Ovary (tissue), 9 donors: Measurements from ENCODE around the gene APP. TPM values are rescaled to one million over a fixed set of nuclear protein-coding genes. Genes with fewer than 3 reads are reported as not detected.
"Not testable (repeated sequence)": the region's sequence is repeated elsewhere in the genome, so short reads cannot be mapped to it uniquely, and the experiment has no call there.

Experiments used
- DNase-seq, 5 donors: peaks; one replicate each; pipeline ENCODE4 v3.0.0-alpha.2; 2019 to 2020
- H3K27ac ChIP-seq, 2 donors: fragments of 200-600 bp; one replicate each; pipeline versions ENCODE4 v1.5.1 to v1.8.0; 2019 to 2022
- H3K27me3 ChIP-seq: fragments of 200-600 bp; one replicate; pipeline ENCODE4 v1.8.0; 2022
- H3K36me3 ChIP-seq: fragments of 200-600 bp; sonication (generic); one replicate; pipeline ENCODE4 v1.5.1; 2019
- H3K4me1 ChIP-seq: one replicate; pipeline ENCODE4 v1.8.1; 2013; ENCODE audit warnings: mild to moderate bottlenecking, moderate library complexity; ENCODE audit not compliant: insufficient read depth
- H3K4me3 ChIP-seq: fragments of 200-600 bp; sonication (generic); one replicate; pipeline ENCODE4 v1.5.1; 2017
- H3K9me3 ChIP-seq, 2 donors: fragments of 200-600 bp in 1 of 2; sonication (generic) in 1 of 2; one replicate each; pipeline versions ENCODE4 v1.5.1 to v1.8.1; 2013 to 2019; ENCODE audit warnings: mild to moderate bottlenecking in 1 of 2, moderate library complexity in 1 of 2
- EP300 ChIP-seq: sonication (generic); formaldehyde crosslinking; IDR thresholded peaks from one replicate; pipeline ENCODE4 v1.6.1; 2017; ENCODE audit warnings: antibody characterized with exemption
- POLR2A ChIP-seq: fragments of 450-650 bp; IDR thresholded peaks from one replicate; pipeline ENCODE4 v1.6.1; 2017; ENCODE audit warnings: antibody characterized with exemption, mild to moderate bottlenecking, moderate library complexity
- WGBS, 3 donors: extraction: QIAGEN DNeasy Blood & Tissue Kit in 1 of 3; methylation state at CpG; one replicate each; pipeline versions ENCODE4 v1.1.5 to v1.1.7; 2013 to 2017; 5-methylcytosine and 5-hydroxymethylcytosine counted together
- intact Hi-C, 4 donors: fragments of 100-400 bp; cut with DNase I; formaldehyde crosslinking; loops; one replicate each; pipeline versions ENCODE4 v1.11.0 to v1.15.1; 2022 to 2023
- polyA plus RNA-seq, 2 donors: library from polyadenylated mRNA; stranded (reverse); fragments of 200-250 nt in 1 of 2; fragments of 350-450 nt in 1 of 2; fragmentation: Illumina TruSeq in 1 of 2; extraction: RNeasy Lipid Tissue Mini Kit (QIAGEN cat#74804) in 1 of 2; gene quantifications; one replicate each; pipeline ENCODE4 v1.2.3, GENCODE V29; 2013 to 2014
- total RNA-seq, 7 donors: library from RNA; depleted of rRNA in 2 of 7; stranded (reverse); fragments of >200 nt in 2 of 7; fragmentation: NEBNext Ultra II Directional in 3 of 7; extraction: Animal tissue kit (Norgen Biotek cat#: 25700) in 3 of 7; gene quantifications; one replicate each; pipeline versions ENCODE4 v1.1.0 to v1.2.4, GENCODE V29; 2016 to 2023
- TF ChIP-seq, protein P1 (sequence below), 3 donors: fragments of 450-650 bp in 2 of 3; fragments of 200-600 bp in 1 of 3; IDR thresholded peaks; one replicate each; pipeline versions ENCODE4 v1.5.1 to v1.8.0; 2016 to 2022; ENCODE audit warnings: antibody characterized with exemption in 3 of 3, mild to moderate bottlenecking in 1 of 3
- donor health status: DM: no; HTN: no; CAD: no; lungs with moderate emphysema.
- donor health status: DM: no; HTN: no; CAD: no.
- donor health status: Bipolar disorder and iron deficiency.
- donor health status: DM: yes; HTN: yes; CAD: no.
- donor health status: DM: no; HTN: no; CAD: no.
- donor health status: DM: yes; HTN: yes; CAD: no.

The APP gene
- total and polyA plus RNA-seq, 9 donors = 211 to 945 (median 364) TPM

DNA sequence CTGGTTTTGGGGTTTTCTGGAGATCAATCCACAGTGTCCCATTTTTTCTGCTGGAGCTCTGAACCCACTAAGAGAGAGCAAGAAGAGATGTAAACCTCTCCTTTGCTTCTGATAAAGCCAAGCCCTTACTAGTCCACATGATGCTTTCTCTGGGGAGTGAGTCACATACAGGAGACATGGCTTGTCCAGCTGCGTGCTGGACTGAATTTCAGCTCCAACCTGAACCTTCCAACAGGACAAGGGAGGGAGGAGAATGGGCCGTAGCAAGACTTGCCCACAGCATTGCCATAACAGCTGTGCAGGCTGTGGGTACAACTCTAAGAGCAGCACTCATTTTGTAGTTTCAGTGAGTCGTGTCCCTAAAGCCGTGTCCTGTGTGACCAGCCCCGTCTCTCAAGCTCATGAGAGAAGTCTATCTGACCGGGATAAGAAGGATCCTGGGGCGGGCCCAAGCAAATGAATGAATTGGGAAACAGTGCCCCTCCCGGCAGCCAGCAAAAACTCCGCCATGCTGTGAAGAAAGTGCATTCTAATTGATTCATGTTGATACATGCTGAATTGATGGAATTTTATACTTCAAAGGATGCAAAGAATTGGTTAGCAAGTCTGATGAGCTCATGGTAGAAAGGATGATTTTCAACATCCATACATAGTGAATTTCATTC, 240.6 kb downstream of the APP start:
- 87 to 89% (median 87%) methylated on average over 9 of the region's 9 CpGs for WGBS, 3 donors
- Histone ChIP-seq H3K27me3 (no peaks in the 10 kb centered on the region), H3K9me3 (no peaks in the 10 kb centered on the region), H3K4me3 (no peak overlapping the region), H3K27ac (no peak overlapping the region), H3K36me3 (no peaks in the 10 kb centered on the region), H3K4me1 (peaks cover 20% of the 10 kb centered on the region)
- TF ChIP-seq EP300 (no peak), POLR2A (no peak)
- TF ChIP-seq, protein P1, sequence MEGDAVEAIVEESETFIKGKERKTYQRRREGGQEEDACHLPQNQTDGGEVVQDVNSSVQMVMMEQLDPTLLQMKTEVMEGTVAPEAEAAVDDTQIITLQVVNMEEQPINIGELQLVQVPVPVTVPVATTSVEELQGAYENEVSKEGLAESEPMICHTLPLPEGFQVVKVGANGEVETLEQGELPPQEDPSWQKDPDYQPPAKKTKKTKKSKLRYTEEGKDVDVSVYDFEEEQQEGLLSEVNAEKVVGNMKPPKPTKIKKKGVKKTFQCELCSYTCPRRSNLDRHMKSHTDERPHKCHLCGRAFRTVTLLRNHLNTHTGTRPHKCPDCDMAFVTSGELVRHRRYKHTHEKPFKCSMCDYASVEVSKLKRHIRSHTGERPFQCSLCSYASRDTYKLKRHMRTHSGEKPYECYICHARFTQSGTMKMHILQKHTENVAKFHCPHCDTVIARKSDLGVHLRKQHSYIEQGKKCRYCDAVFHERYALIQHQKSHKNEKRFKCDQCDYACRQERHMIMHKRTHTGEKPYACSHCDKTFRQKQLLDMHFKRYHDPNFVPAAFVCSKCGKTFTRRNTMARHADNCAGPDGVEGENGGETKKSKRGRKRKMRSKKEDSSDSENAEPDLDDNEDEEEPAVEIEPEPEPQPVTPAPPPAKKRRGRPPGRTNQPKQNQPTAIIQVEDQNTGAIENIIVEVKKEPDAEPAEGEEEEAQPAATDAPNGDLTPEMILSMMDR (IDR thresholded peaks at IDR 0.05) = no peak
- intact Hi-C loops = no loop called here
- no peak for DNase-seq

DNA sequence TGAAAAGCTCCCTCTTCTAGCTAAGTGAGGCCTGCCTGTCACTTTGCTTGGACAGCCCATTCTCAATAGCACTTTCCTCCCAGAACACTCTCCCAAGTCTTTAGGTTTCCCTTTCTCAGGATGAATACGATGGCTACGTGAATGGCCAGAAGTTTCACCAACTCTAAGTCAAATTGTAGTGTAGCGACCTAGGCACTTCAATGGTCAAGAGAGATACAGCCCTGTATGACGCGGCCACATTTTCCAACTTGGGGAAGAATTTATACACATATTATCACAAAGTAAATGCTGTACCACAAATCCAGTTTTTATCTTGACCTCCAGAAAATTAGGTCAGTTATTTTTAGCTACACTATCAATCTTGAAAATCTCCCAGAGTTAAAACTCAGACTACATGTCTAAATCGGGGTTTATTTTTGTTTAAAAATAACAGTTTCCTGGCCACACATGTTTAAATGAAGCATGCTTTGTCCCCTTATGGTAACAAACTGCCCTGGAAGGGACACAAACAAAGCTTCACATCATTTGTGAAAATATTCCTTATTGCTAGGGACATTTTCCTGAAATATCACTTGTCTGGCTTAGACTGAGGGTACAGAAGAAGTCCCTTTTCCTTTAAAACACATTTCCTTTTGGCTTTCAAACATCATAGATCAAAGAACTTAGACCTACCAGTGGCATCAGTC, 243.2 kb downstream of the APP start:
- H3K4me3 ChIP-seq = no peak overlapping the region
- H3K27me3 ChIP-seq = no peaks in the 10 kb centered on the region
- H3K4me1 ChIP-seq = peaks cover 18% of the 10 kb centered on the region
- no peaks in the 10 kb centered on the region for H3K36me3 ChIP-seq
- no peak for DNase-seq
- 80 to 83% (median 80%) methylated on average over 6 of the region's 6 CpGs for WGBS, 3 donors
- intact Hi-C loops = no loop called here
- H3K9me3 ChIP-seq = no peaks in the 10 kb centered on the region
- H3K27ac ChIP-seq = no peak overlapping the region
- TF ChIP-seq POLR2A (no peak), EP300 (no peak)
- TF ChIP-seq, protein P1 (IDR thresholded peaks at IDR 0.05) = no peak

DNA sequence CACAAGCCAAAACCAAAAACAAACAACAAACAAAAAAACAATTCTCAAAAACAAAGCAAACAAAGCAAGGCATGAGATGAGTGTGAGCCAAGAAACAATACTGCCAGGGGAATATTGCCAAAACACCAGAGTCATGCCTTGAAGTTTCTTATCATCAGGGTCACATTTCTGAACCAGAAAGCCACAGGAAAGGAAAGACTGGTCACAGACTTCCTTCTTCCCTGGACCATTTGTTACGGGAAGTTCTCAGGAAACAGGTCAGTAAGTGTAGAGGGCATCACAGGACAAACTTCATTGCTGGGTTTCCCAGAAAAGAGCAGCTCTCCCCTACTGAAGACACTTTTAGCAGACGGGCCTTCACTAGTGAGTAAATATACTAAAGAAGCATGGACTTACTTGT, 244.6 kb downstream of the APP start:
- TF ChIP-seq, protein P1 (IDR thresholded peaks at IDR 0.05) = no peak
- TF ChIP-seq EP300 = peak; percentile 77
- no peak overlapping the region for H3K27ac ChIP-seq
- intact Hi-C loops = no loop called here
- WGBS, 3 donors = 38 to 48% (median 46%) methylated on average over 2 of the region's 2 CpGs
- H3K4me3 ChIP-seq = no peak overlapping the region
- H3K4me1 ChIP-seq = peaks cover 14% of the 10 kb centered on the region
- no peaks in the 10 kb centered on the region for H3K9me3 ChIP-seq
- H3K36me3 ChIP-seq = no peaks in the 10 kb centered on the region
- no peak for DNase-seq
- H3K27me3 ChIP-seq = no peaks in the 10 kb centered on the region

DNA sequence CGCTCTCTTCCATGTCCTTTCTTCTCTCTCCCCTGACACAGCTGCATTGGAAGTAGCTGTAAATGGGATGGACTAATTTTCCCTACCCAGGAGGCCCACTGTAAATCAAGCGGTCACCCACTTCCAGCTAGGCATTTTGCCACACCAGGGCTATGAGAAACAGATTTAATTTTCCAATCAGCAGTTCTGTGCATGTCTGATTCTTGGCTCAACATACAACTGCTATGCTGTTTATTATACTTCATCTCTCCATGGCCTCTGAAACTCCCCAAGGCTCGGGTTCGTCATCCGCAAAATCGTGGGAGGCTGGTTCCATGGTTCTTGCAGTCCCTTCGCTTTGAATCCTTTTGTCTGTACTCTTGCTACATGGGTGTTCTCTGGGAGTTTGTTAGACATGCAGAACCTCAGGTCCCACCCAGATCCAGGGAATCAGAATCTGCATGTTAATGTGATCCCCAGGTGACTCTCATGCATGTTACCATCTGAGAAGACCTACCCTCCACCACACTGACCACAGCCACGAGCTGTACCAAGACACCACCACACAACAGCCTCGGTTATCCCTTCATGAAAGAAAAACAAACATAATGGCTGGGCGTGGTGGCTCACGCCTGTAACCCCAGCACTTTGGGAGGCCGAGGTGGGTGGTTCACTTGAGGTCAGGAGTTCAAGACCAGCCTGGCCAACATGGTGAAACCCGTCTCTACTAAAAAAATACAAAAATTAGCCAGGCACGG, 245.3 kb downstream of the APP start:
- Histone ChIP-seq H3K9me3 (no peaks in the 10 kb centered on the region), H3K27ac (no peak overlapping the region), H3K27me3 (no peaks in the 10 kb centered on the region), H3K36me3 (no peaks in the 10 kb centered on the region), H3K4me1 (peaks cover 14% of the 10 kb centered on the region), H3K4me3 (no peak overlapping the region)
- TF ChIP-seq, protein P1 (IDR thresholded peaks at IDR 0.05) = no peak
- TF ChIP-seq POLR2A = no peak
- no peak for TF ChIP-seq EP300
- intact Hi-C loops = no loop called here
- no peak for DNase-seq
- 88 to 92% (median 92%) methylated on average over 14 of the region's 14 CpGs for WGBS, 3 donors

DNA sequence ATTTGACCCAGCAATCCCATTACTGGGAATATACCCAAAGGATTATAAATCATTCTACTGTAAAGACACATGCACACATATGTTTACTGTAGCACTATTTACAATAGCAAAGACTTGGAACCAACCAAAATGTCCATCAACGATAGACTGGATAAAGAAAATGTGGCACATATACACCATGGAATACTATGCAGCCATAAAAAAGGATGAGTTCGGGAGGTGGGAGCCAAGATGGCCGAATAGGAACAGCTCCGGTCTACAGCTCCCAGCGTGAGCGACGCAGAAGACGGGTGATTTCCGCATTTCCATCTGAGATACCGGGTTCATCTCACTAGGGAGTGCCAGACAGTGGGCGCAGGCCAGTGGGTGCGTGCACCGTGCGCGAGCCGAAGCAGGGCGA, 252.4 kb downstream of the APP start:
- H3K4me3 ChIP-seq, DNase-seq, H3K27me3 ChIP-seq, H3K36me3 ChIP-seq, H3K27ac ChIP-seq, H3K9me3 ChIP-seq, H3K4me1 ChIP-seq, intact Hi-C loops: not testable (repeated sequence)
- 93 to 99% (median 97%) methylated on average over 11 to 16 of the region's 17 CpGs for WGBS, 3 donors
